HEK293 (cell line): ENCODE measurements around the gene CCM2.

Source experiments
- AEBP2 ChIP-seq: fragments of 450-650 bp; formaldehyde crosslinking; IDR thresholded peaks from 2 replicates; pipeline ENCODE4 v1.5.1; 2016; ENCODE audit warnings: missing biosample characterization, missing genetic modification characterization, borderline replicate concordance
- ATF2 ChIP-seq: fragments of 450-650 bp; formaldehyde crosslinking; IDR thresholded peaks from 2 replicates; pipeline ENCODE4 v1.5.1; 2016; ENCODE audit warnings: missing biosample characterization, missing genetic modification characterization, low read depth
- CTCF ChIP-seq: fragments of 450-650 bp; formaldehyde crosslinking; IDR thresholded peaks from 2 replicates; pipeline ENCODE4 v1.5.1; 2016; ENCODE audit warnings: missing biosample characterization, missing genetic modification characterization
- EGR2 ChIP-seq: fragments of 450-650 bp; formaldehyde crosslinking; IDR thresholded peaks from 2 replicates; pipeline ENCODE4 v1.5.1; 2016; ENCODE audit warnings: low read depth, missing biosample characterization, missing genetic modification characterization
- ZBTB10 ChIP-seq: fragments of 450-650 bp; formaldehyde crosslinking; IDR thresholded peaks from 2 replicates; pipeline ENCODE4 v1.5.1; 2016; ENCODE audit warnings: missing biosample characterization, missing genetic modification characterization
- ZBTB8A ChIP-seq: fragments of 450-650 bp; formaldehyde crosslinking; IDR thresholded peaks from 2 replicates; pipeline ENCODE4 v1.5.1; 2016; ENCODE audit warnings: missing biosample characterization, missing genetic modification characterization
- ZFP41 ChIP-seq: fragments of 450-650 bp; formaldehyde crosslinking; IDR thresholded peaks from 2 replicates; pipeline ENCODE4 v1.5.1; 2016; ENCODE audit warnings: missing biosample characterization, missing genetic modification characterization, borderline replicate concordance
- ZIC2 ChIP-seq: fragments of 450-650 bp; formaldehyde crosslinking; IDR thresholded peaks from 2 replicates; pipeline ENCODE4 v1.5.1; 2016; ENCODE audit warnings: missing biosample characterization, missing genetic modification characterization
- ZNF518A ChIP-seq: fragments of 450-650 bp; formaldehyde crosslinking; conservative IDR thresholded peaks from 2 replicates; pipeline ENCODE4 v1.5.1; 2016; ENCODE audit warnings: low read depth, missing biosample characterization, missing genetic modification characterization
- ZNF529 ChIP-seq: fragments of 450-650 bp; formaldehyde crosslinking; IDR thresholded peaks from 2 replicates; pipeline ENCODE4 v1.5.1; 2017; ENCODE audit warnings: missing genetic modification characterization, missing biosample characterization; ENCODE audit not compliant: insufficient replicate concordance
- ZNF776 ChIP-seq: fragments of 450-650 bp; formaldehyde crosslinking; IDR thresholded peaks from 2 replicates; pipeline ENCODE4 v1.5.0; 2017; ENCODE audit warnings: missing biosample characterization, missing genetic modification characterization, borderline replicate concordance
- ZNF830 ChIP-seq: fragments of 450-650 bp; IDR thresholded peaks from 2 replicates; pipeline ENCODE4 v1.5.0; 2018; ENCODE audit warnings: missing biosample characterization, missing genetic modification characterization, low read depth, mild to moderate bottlenecking, moderate library complexity
- ZSCAN18 ChIP-seq: fragments of 450-650 bp; formaldehyde crosslinking; IDR thresholded peaks from 2 replicates; pipeline ENCODE4 v1.5.1; 2016; ENCODE audit warnings: missing biosample characterization, missing genetic modification characterization
- TF ChIP-seq, protein P1 (sequence below): fragments of 450-650 bp; formaldehyde crosslinking; IDR thresholded peaks from 2 replicates; pipeline ENCODE4 v1.5.1; 2016; ENCODE audit warnings: missing biosample characterization, missing genetic modification characterization

- TF ChIP-seq CTCF (tag by site-specific recombination) (no peak), ZNF518A (tag by site-specific recombination) (no peak), ZIC2 (tag by site-specific recombination) (no peak), ZBTB10 (tag by site-specific recombination) (no peak), AEBP2 (tag by site-specific recombination) (no peak), ZFP41 (tag by site-specific recombination) (no peak), ZNF776 (no peak), ATF2 (tag by site-specific recombination) (no peak), ZNF529 (tag by site-specific recombination) (no peak), ZBTB8A (no peak), ZNF830 (tag by site-specific recombination) (no peak), EGR2 (tag by site-specific recombination) (no peak), ZSCAN18 (tag by site-specific recombination) (no peak)
- TF ChIP-seq, protein P1, sequence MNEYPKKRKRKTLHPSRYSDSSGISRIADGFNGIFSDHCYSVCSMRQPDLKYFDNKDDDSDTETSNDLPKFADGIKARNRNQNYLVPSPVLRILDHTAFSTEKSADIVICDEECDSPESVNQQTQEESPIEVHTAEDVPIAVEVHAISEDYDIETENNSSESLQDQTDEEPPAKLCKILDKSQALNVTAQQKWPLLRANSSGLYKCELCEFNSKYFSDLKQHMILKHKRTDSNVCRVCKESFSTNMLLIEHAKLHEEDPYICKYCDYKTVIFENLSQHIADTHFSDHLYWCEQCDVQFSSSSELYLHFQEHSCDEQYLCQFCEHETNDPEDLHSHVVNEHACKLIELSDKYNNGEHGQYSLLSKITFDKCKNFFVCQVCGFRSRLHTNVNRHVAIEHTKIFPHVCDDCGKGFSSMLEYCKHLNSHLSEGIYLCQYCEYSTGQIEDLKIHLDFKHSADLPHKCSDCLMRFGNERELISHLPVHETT (tag by site-specific recombination) = no peak
Measured at GRCh38 chr7:45117582-45117981, 117.6 kb downstream of the CCM2 start.
